Keratinocyte (primary cell): ENCODE measurements around the gene MRAP. TPM values are rescaled to one million over a fixed set of nuclear protein-coding genes. Genes with fewer than 3 reads are reported as not detected.

Source experiments
- DNase-seq: peaks from one replicate; pipeline ENCODE4 v3.0.0-alpha.2; 2011; ENCODE audit warnings: low read depth, missing footprints, low spot score
- FAIRE-seq: peaks from 2 replicates; lab custom pipeline; 2011; peaks lifted over from hg19 to GRCh38; lab: Jason Lieb, UNC
- H2AFZ ChIP-seq: 2 replicates; pipeline ENCODE4 v1.6.0; 2012; ENCODE audit warnings: low read length, control low read depth, inconsistent platforms; ENCODE audit not compliant: control insufficient read depth
- H3K27ac ChIP-seq: 2 replicates; pipeline ENCODE4 v1.5.1; 2011; ENCODE audit warnings: low read length; ENCODE audit not compliant: control insufficient read depth, insufficient read depth
- H3K27me3 ChIP-seq: 3 replicates; pipeline ENCODE4 v1.6.0; 2011; ENCODE audit warnings: low read length; ENCODE audit not compliant: control insufficient read depth, insufficient read depth; ENCODE audit errors: extremely low read depth
- H3K36me3 ChIP-seq, 2 experiments: 2 replicates in 1 of 2; 3 replicates in 1 of 2; pipeline ENCODE4 v1.5.1; 2011; ENCODE audit warnings: low read length in 2 of 2, mild to moderate bottlenecking in 1 of 2; ENCODE audit not compliant: control insufficient read depth in 2 of 2, insufficient read depth in 2 of 2; ENCODE audit errors: extremely low read depth in 1 of 2
- H3K4me1 ChIP-seq: 3 replicates; pipeline ENCODE4 v1.5.1; 2011; ENCODE audit warnings: low read length; ENCODE audit not compliant: control insufficient read depth, insufficient read depth; ENCODE audit errors: extremely low read depth
- H3K4me2 ChIP-seq: 3 replicates; pipeline ENCODE4 v1.6.0; 2011; ENCODE audit warnings: low read depth, low read length; ENCODE audit not compliant: control insufficient read depth, insufficient read depth; ENCODE audit errors: extremely low read depth
- H3K4me3 ChIP-seq, 3 experiments: fragments of 200-600 bp in 1 of 3; sonication (generic) in 1 of 3; 2 replicates in 2 of 3; 3 replicates in 1 of 3; pipeline ENCODE4 v1.5.1; 2011 to 2016; ENCODE audit warnings: low read length in 3 of 3, mild to moderate bottlenecking in 3 of 3, control low read depth in 2 of 3, inconsistent platforms in 1 of 3, low read depth in 1 of 3, mixed read lengths in 1 of 3, mixed run types in 1 of 3, moderate library complexity in 1 of 3; ENCODE audit not compliant: control insufficient read depth in 2 of 3, insufficient read depth in 2 of 3; ENCODE audit errors: extremely low read depth in 1 of 3
- H3K79me2 ChIP-seq: 2 replicates; pipeline ENCODE4 v1.6.0; 2012; ENCODE audit warnings: low read length; ENCODE audit not compliant: control insufficient read depth, insufficient read depth
- H3K9ac ChIP-seq: 3 replicates; pipeline ENCODE4 v1.6.0; 2011; ENCODE audit warnings: low read length; ENCODE audit not compliant: control insufficient read depth, insufficient read depth; ENCODE audit errors: extremely low read depth
- H3K9me1 ChIP-seq: 3 replicates; pipeline ENCODE4 v1.6.0; 2011; ENCODE audit warnings: low read length; ENCODE audit not compliant: control insufficient read depth, insufficient read depth; ENCODE audit errors: extremely low read depth
- H3K9me3 ChIP-seq: 2 replicates; pipeline ENCODE4 v1.5.1; 2012; ENCODE audit warnings: low read depth, low read length; ENCODE audit not compliant: control insufficient read depth
- H4K20me1 ChIP-seq: 3 replicates; pipeline ENCODE4 v1.6.0; 2011; ENCODE audit warnings: low read length; ENCODE audit not compliant: control insufficient read depth, insufficient read depth; ENCODE audit errors: extremely low read depth
- EZH2 ChIP-seq: IDR thresholded peaks from one replicate; pipeline ENCODE4 v1.6.1; 2012; ENCODE audit warnings: inconsistent platforms, mild to moderate bottlenecking, low read length, moderate library complexity
- dilution Hi-C: fragments of 300-500 bp; cut with MboI; formaldehyde crosslinking; loops from one replicate; pipeline ENCODE4 v1.7.0; 2020; ENCODE audit warnings: low sequenced_read_pairs; ENCODE audit not compliant: extremely low pct_ligation_motif_present
- polyA plus RNA-seq, 5 experiments: library from polyadenylated mRNA; depleted of rRNA in 3 of 5; stranded (reverse) in 3 of 5; stranded (forward) in 1 of 5; unstranded in 1 of 5; fragments of >200 nt; gene quantifications; 1 replicate in 1 of 5; 2 replicates in 3 of 5; 3 replicates in 1 of 5; pipeline versions ENCODE4 v1.2.1 to v1.2.3, GENCODE V29; 2011 to 2012; ENCODE audit warnings: missing spikeins in 2 of 5, low read depth in 1 of 5, low replicate concordance in 1 of 5
- TF ChIP-seq, protein P1 (sequence below), 3 experiments: IDR thresholded peaks in 1 of 3; conservative IDR thresholded peaks in 1 of 3; optimal IDR thresholded peaks in 1 of 3; 2 replicates in 2 of 3; 3 replicates in 1 of 3; pipeline versions ENCODE3 to v1.5.1; 2011; ENCODE audit warnings: low read length in 3 of 3, mild to moderate bottlenecking in 3 of 3, moderate library complexity in 2 of 3, control low read depth in 1 of 3, inconsistent platforms in 1 of 3; ENCODE audit not compliant: insufficient read depth in 2 of 3; ENCODE audit errors: extremely low read depth in 1 of 3

MRAP gene
- polyA plus RNA-seq, 1 donor (not counting 4 experiments of a cell fraction or from before 2014, with no cell fraction given): not detected

DNA sequence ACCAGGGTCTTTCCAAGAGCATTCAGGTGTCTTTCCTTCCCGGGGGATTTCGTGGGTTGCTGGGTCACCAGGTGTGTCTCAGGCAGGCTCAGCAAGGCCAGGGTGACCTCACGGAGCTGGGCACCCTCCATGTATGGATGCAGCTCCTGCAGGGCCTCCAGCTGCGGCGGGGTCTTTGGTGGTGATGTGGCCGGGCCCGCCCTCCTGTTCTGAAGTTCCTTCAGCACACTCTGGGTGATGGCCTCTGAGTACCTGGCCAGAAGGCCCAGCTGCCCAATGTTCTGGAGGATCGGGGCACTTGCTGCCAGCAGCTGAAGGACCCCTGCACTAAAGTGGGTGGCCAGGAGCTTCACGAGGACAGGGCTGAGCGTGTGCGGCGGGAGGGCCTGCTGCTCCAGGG lies 48.7 kb downstream of the MRAP start:
- peaks cover 6% of the 10 kb centered on the region for H4K20me1 ChIP-seq
- FAIRE-seq: no peak
- no peak for DNase-seq
- dilution Hi-C loops: no loop called here
- peaks cover 13% of the 10 kb centered on the region for H3K4me1 ChIP-seq
- peaks cover 66 to 74% of the 10 kb centered on the region in 2 experiments for H3K36me3 ChIP-seq
- H3K27me3 ChIP-seq: no peaks in the 10 kb centered on the region
- H3K9ac ChIP-seq: no peak overlapping the region
- H3K79me2 ChIP-seq: peaks cover 22% of the 10 kb centered on the region
- H3K4me3 ChIP-seq: no peak overlapping the region
- H3K9me3 ChIP-seq: no peaks in the 10 kb centered on the region
- H3K9me1 ChIP-seq: no peaks in the 10 kb centered on the region
- H3K4me2 ChIP-seq: no peak overlapping the region
- H3K27ac ChIP-seq: no peak overlapping the region
- H2AFZ ChIP-seq: no peak overlapping the region
- TF ChIP-seq EZH2: no peak
- TF ChIP-seq, protein P1, sequence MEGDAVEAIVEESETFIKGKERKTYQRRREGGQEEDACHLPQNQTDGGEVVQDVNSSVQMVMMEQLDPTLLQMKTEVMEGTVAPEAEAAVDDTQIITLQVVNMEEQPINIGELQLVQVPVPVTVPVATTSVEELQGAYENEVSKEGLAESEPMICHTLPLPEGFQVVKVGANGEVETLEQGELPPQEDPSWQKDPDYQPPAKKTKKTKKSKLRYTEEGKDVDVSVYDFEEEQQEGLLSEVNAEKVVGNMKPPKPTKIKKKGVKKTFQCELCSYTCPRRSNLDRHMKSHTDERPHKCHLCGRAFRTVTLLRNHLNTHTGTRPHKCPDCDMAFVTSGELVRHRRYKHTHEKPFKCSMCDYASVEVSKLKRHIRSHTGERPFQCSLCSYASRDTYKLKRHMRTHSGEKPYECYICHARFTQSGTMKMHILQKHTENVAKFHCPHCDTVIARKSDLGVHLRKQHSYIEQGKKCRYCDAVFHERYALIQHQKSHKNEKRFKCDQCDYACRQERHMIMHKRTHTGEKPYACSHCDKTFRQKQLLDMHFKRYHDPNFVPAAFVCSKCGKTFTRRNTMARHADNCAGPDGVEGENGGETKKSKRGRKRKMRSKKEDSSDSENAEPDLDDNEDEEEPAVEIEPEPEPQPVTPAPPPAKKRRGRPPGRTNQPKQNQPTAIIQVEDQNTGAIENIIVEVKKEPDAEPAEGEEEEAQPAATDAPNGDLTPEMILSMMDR (optimal IDR thresholded peaks at IDR 0.05 in 1 of 3, IDR thresholded peaks at IDR 0.05 in 1 of 3, conservative IDR thresholded peaks at IDR 0.05 in 1 of 3; ENCODE audit: extremely low read depth in 1 of 3, insufficient read depth in 2 of 3, low read length in 3 of 3): no peak

DNA sequence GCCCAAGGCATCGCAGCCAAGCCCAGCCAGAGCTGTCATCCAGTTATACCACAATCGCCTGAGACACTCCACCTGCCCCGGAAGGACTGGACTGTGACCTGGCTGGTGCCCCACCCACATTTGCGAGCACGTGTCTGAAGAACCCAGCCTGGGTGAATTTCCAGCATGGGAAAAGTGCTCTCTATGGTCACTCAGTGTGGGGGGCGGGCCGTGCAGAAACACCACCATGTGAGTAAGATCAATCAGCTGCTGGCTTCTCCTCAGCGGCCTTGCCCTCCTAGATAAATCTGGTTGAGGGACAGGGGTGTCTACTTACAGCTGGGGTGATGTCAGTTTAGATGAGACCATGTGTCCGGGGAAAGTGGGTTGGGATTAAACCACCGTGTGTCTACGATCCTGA lies 49.3 kb downstream of the MRAP start:
- Histone ChIP-seq H2AFZ (no peak overlapping the region), H3K4me1 (peaks cover 13% of the 10 kb centered on the region), H3K27ac (peak overlapping the region; percentile 27), H3K36me3 (peaks cover 69 to 81% of the 10 kb centered on the region in 2 experiments), H3K27me3 (no peaks in the 10 kb centered on the region), H3K9me3 (no peaks in the 10 kb centered on the region), H3K9ac (no peak overlapping the region), H3K4me3 (no peak overlapping the region), H3K9me1 (no peaks in the 10 kb centered on the region), H3K4me2 (no peak overlapping the region), H3K79me2 (peaks cover 22% of the 10 kb centered on the region), H4K20me1 (peaks cover 6% of the 10 kb centered on the region)
- no peak for TF ChIP-seq EZH2
- TF ChIP-seq, protein P1 (optimal IDR thresholded peaks at IDR 0.05 in 1 of 3, IDR thresholded peaks at IDR 0.05 in 1 of 3, conservative IDR thresholded peaks at IDR 0.05 in 1 of 3; ENCODE audit: extremely low read depth in 1 of 3, insufficient read depth in 2 of 3, low read length in 3 of 3): no peak
- DNase-seq (no peak), FAIRE-seq (no peak)
- dilution Hi-C loops: no loop called here
